ENCODE results near the gene KLHL22.
"Not testable (repeated sequence)": the region's sequence is repeated elsewhere in the genome, so short reads cannot be mapped to it uniquely, and the experiment has no call there.

The KLHL22 gene

DNA sequence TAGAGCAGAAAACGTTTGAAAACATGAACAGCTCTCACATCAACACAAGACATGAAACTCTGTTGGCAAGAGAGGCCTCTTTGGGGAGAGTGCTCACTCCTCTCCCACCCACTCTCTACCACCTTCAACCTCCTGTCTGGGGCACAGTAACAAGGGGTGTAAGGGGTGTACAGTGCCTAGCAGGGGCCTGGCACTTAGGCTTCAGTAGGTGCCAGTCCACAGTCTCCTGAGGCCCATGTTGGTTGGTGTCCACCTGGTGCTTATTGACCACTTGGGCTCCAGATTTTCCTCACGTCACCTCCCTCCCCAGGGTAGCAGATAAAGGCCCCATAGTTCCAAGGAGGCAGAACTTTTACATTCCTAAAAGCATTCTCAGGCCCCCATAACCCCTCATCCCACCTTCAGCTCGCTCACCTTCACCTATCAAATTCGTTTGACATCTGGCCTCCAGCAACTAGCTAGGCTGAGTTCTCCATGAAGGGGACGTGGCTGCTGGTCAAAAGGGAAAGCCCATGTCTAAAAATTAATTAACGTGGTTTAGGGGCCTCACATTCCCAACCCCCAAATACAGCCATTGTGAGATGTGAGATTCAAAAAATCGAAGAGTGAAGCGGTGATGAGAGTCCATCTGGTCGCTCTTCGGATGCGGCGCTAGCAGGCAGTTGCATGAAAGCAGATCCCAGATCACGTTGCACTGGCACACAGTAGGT lies 11.1 kb upstream of the KLHL22 start:
- intact Hi-C loops (cut with DNase I) = loop anchor here (5.0 kb wide), 1 partner anchor 56 kb away; no protein-coding TSS in a partner anchor
- DNase-seq = peak in 1 of 10 donors; percentile 59

- intact Hi-C loops (cut with DNase I) = not testable (repeated sequence)
- DNase-seq = peak in 1 of 10 donors; percentile 3
Measured at GRCh38 chr22:20504293-20504922, 8.8 kb upstream of the KLHL22 start.

GRCh38 chr22:20503816-20504215 lies 8.2 kb upstream of the KLHL22 start:
- intact Hi-C loops (cut with DNase I) = no loop called here
- peak in 1 of 10 donors; percentile 41 for DNase-seq

- intact Hi-C loops (cut with DNase I) = no loop called here
- no peak for DNase-seq
Measured at GRCh38 chr22:20499769-20500168, 4.2 kb upstream of the KLHL22 start.

DNA sequence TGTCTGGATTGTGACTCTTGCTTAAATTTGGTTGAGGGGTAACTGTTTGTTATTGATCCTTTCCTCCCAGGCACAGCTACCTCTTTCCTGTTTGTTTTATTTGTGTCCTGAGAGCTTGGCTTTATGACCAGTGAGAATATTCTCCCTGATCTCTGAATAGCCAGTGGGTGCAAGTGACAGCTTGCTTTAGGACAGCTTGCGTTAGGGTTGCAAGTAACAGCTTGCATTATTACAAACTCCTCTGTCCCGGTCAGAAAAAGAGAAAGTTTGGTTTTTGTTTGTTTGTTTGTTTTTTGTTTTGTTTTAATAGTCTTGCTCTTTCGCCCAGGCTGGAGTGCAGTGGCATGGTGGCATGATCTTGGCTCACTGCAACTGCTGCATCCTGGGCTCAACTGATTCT lies 3.3 kb upstream of the KLHL22 start:
- peak in 1 of 10 donors; percentile 36 for DNase-seq
- intact Hi-C loops (cut with DNase I) = no loop called here

DNA sequence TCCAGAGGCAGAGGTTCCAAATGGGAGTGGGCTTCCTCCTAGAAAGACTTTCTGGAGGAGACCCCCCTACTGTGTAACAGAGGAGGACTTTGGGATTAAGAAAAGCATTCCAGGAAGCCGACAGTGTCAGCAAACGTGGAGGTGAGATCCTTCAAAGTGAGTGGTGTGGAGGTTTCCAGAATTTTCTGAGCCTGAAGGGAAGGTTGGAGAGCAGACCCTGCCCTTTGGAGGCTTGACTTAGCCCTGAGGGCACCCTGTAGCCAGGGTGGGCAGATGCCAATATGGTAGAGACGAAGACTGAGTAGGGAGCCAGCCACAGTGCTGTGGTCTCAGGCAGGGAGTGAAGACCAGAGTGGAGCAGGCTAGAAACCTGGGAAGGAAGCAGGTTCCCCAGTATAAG lies 1.8 kb upstream of the KLHL22 start:
- intact Hi-C loops (cut with DNase I) = no loop called here

DNA sequence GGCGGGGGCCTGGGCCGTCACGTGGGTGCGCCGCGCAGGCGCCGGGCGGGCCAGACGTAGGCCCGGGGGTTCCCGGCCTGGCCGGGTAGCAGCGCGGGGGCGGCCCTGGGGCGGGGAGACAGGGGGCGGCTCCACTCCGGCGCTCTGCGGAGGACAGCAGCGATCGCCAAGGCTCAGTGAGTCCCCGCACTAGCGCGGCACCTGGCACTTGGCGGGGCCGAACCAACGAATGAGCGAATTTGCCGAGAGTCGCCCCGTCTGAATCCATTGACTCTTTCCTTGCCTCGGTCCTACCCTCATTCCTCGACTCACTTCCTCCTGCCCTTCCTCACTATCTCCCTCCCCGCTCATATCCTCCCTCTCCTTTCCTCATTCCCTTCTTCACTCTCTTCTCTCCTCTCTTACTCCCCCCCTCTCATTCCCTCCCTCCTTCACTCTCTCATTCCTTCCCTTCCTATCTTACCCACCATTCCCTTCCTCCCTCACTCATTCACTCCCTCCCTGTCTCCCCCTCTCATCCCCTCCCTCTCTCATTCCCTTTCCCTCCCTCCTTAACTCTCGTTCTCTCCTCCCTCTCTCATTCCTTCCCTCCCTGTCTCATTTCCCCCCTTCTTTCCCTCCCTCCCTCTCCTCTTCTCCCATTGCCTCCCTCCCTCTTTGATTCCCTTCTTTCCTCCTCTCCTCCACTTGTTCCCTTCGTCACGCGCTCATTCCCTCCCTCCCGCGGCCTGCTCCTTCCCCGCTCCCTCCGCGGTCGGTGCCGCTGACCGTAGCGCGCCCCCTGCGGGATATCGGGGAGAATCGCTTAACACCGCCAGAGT lies 476 bp upstream of the KLHL22 start:
- intact Hi-C loops (cut with DNase I) = loop anchor here (1.0 kb wide), 1 partner anchor 78 kb away; no protein-coding TSS in a partner anchor
- DNase-seq = peak; percentile 86 to 99 (median 90)

More for the DNA sequence above, 1.8 kb upstream of the KLHL22 start:
- peak in 1 of 10 donors; percentile 20 for DNase-seq

DNA sequence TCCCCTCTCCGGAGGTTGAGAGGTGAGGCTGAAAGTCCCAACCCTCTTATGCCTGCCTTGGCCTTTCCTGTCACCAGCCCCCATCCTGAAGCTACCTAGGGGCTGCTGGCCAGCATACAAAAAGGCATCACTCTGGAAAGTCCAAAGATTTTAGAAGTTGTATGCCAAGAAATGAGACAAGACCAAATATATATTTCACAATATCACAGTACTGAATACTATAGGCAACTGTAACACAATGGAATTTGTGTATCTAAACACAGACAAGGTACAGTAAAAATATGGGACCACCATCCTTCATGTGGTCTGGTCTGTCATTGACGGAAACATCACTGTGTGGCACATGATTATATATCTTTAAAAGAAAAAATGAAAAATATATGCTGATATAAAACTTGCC lies 4.2 kb downstream of the KLHL22 start:
- no peak for DNase-seq
- intact Hi-C loops (cut with DNase I) = no loop called here

DNA sequence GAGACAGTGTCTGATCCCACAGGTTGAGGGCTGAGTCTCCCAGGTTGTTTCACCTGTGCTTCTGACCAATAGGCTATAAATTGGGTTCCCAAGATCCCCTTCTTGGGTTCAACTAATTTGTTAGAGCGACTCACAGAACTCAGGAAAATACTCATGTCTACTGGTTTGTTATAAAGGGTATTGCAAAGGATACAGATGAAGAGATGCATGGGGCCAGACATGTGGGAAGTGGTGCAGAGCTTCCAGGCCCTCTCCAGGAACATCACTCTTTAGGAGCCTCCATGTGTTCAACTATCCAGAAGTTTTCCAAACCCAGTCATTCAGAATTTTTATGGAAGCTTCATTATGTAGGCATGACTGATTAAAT lies 4.7 kb downstream of the KLHL22 start:
- intact Hi-C loops (cut with DNase I) = no loop called here
- no peak for DNase-seq

DNA sequence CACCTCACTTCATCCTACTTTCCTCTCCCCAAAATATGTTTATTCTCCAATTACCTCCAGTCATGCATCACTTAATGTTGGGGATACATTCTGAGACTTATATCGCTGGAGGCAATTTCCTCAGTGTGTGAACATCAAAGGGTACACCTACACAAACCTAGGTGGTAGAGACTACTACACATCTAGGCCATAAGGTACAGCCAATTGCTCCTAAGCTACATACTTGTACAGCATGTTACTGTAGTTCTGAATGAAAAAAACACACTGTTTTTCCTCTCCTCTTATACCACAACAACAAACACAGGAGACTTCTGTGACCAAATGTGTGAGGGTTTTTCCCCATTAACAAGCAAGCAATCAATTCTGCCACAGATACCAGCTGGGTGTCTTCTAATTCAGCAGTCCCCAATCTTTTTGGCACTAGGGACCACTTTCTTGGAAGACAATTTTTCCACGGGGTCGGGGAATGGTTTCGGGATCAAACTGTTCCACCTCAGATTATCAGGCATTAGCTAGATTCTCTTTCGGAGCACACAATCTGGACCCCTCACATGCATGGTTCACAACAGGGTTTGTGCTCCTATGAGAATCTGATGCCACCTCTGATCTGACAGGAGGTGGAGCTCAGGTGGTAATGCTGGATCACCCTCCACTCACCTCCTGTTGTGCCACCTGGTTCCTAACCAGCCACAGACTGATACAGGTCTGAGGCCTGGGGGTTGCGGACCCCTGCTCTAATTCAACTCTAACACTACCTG lies 5.2 kb downstream of the KLHL22 start:
- peak in 1 of 10 donors; percentile 39 for DNase-seq
- intact Hi-C loops (cut with DNase I) = no loop called here

DNA sequence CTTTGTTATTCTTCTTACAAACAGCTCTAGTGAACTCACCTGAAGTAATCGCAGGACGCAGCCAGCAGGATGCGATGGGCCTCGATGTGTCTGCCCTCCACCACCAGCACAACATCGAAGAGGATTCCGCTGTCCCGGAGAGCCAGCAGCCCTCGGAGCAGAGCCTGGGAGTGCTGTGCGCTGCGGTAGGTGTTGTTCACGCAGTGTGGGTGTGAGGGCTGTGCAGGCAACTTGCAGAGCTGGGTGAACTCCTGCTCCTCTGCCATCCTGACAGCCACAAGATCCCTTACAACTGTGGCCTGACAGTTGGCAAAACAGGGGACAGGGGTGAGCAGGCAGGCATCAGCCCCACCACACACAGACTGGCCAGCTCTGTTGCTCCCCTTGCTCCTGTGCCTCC lies 6.6 kb downstream of the KLHL22 start:
- intact Hi-C loops (cut with DNase I) = no loop called here
- DNase-seq = peak in 3 of 10 donors; percentile 69 to 87 (median 82)

DNA sequence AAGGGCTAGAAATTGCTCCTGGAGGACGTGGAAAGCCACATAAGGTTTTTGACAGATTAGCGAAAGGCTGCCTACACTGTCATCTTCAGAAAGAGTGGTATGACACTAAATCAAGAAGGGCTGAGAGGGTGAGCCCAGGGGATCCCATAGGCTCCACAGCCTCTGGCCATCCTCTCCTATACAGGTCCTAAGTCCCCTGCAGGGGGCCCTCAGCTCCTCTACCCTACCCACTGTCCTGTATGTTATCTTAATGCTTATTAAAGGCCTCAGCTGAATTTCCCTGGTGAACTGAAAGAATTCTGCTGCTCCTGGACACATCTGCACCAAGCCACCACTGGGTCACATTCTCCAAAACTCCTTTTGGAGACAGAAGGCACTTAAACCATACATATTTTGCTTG lies 7.9 kb downstream of the KLHL22 start:
- intact Hi-C loops (cut with DNase I) = no loop called here

DNA sequence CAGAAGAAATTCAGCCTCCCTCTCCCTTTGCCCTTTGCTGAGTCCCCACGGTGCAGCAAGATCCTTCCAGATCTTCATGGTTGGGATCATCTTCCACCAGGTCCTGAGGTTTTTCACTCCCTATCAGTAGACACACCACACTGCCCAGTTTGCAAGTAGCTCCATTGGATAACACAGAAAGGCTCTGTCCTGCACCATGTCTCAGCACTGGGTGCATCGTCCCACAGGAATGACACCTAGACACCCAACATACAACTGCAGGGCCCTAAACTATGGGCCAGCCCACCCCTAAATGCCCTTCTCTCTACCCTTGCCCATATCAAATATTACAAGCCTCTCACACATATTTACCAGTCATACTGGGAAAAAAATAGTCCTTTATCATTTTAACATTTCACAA lies 9.4 kb downstream of the KLHL22 start:
- DNase-seq = peak in 1 of 10 donors; percentile 21
- intact Hi-C loops (cut with DNase I) = no loop called here

More for the DNA sequence above, 7.9 kb downstream of the KLHL22 start:
- no peak for DNase-seq

- DNase-seq = peak in 2 of 10 donors; percentile 5 to 24
- intact Hi-C loops (cut with DNase I) = no loop called here
Measured at GRCh38 chr22:20484948-20485683, 10.5 kb downstream of the KLHL22 start.

DNA sequence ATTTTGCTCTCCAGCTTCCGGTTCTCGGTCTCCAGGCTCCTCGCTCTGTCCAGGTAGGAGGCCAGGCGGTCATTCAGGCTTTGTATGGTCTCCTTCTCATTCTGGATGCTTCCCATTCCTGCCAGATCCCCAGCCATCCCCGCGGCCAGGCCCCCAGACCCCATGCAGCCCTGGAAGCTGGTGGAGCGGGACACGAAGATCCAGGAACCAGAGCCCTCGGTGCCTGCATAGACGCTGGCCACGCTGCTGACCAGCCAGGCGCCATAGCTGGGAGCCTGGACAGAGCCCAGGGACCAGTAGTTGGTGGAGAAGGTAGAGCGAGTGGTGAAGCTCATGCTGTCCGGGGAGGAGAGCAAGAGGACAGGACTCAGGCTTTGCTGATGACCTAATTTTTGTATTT lies 11.8 kb downstream of the KLHL22 start:
- peak in 3 of 10 donors; percentile 35 to 70 (median 60) for DNase-seq
- intact Hi-C loops (cut with DNase I) = no loop called here

DNA sequence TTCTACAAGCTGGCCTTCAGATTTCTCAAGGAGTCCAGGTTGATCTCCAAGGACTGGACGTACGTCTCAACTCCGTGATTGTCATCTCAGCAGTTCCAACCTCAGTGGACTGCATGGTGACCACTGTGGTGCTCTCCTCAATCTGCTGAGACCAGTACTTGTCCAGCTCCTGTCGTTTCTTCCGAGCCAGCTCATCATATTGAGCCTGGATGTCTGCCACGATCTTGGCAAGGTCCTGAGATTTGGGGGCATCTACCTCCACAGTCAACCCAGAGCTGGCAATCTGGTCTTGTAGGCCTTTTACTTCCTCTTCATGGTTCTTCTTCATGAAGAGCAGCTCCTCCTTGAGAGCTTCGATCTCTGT lies 12.5 kb downstream of the KLHL22 start:
- intact Hi-C loops (cut with DNase I) = not testable (repeated sequence)
- peak in 2 of 10 donors; percentile 5 to 12 for DNase-seq

GRCh38 chr22:20479612-20480196 lies 15.9 kb downstream of the KLHL22 start:
- intact Hi-C loops (cut with DNase I) = no loop called here
- DNase-seq = peak in 1 of 10 donors; percentile 11

DNA sequence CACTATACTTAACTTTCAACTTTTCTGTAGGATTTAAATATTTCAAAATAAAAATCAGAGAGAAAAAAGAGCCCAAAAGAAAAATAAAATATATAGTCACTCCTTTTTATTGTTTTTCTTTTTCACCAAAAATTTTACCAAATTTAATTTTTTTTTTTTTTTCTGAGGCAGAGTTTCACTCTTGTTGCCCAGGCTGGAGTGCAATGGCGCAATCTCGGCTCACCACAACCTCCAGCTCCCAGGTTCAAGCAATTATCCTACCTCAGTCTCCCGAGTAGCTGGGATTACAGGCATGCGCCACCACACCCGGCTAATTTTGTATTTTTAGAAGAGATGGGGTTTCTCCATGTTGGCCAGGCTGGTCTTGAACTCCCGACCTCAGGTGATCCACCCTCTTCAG lies 17.5 kb downstream of the KLHL22 start:
- intact Hi-C loops (cut with DNase I) = not testable (repeated sequence)
- DNase-seq = peak in 2 of 10 donors; percentile 12 to 25

- intact Hi-C loops (cut with DNase I) = not testable (repeated sequence)
Measured at GRCh38 chr22:20475569-20475968, 20.0 kb downstream of the KLHL22 start.

More at GRCh38 chr22:20475569-20475968, 20.0 kb downstream of the KLHL22 start:
- peak in 3 of 10 donors; percentile 18 to 40 (median 25) for DNase-seq
